Spleen (tissue), 11 donors: ENCODE data around the gene KANSL1. TPM values are rescaled to one million over a fixed set of nuclear protein-coding genes. Genes with fewer than 3 reads are reported as not detected.
A peak's percentile ranks its signal among the peaks of the same experiment; 100 is the strongest.

ENCODE experiments used
- DNase-seq: peaks from one replicate; pipeline ENCODE4 v3.0.0-alpha.2; 2020
- H3K27ac ChIP-seq, 8 donors: fragments of 200-600 bp; sonication (generic) in 7 of 8; 1 replicate in 4 of 8; 2 replicates in 4 of 8; pipeline versions ENCODE4 v1.5.0 to v1.8.0; 2016 to 2021; ENCODE audit warnings: inconsistent platforms in 4 of 8, mild to moderate bottlenecking in 4 of 8, moderate library complexity in 1 of 8
- H3K27me3 ChIP-seq, 7 donors: fragments of 200-600 bp; sonication (generic) in 6 of 7; replicated peaks in 1 of 7; 1 replicate in 4 of 7; 2 replicates in 3 of 7; pipeline versions ENCODE4 v1.5.0 to v1.8.0; 2016 to 2021; ENCODE audit warnings: inconsistent platforms in 3 of 7, mild to moderate bottlenecking in 1 of 7
- H3K36me3 ChIP-seq, 6 donors: fragments of 200-600 bp; sonication (generic) in 5 of 6; 1 replicate in 4 of 6; 2 replicates in 2 of 6; pipeline versions ENCODE4 v1.5.0 to v1.8.0; 2016 to 2021; ENCODE audit warnings: inconsistent platforms in 2 of 6
- H3K4me1 ChIP-seq, 6 donors: fragments of 200-600 bp; sonication (generic) in 5 of 6; 1 replicate in 3 of 6; 2 replicates in 3 of 6; pipeline versions ENCODE4 v1.5.0 to v1.8.0; 2016 to 2021; ENCODE audit warnings: inconsistent platforms in 3 of 6
- H3K4me3 ChIP-seq, 8 donors: fragments of 200-600 bp; sonication (generic) in 7 of 8; 1 replicate in 4 of 8; 2 replicates in 4 of 8; pipeline versions ENCODE4 v1.5.0 to v1.8.0; 2016 to 2021; ENCODE audit warnings: inconsistent platforms in 4 of 8, mild to moderate bottlenecking in 4 of 8, moderate library complexity in 2 of 8
- H3K9me3 ChIP-seq, 8 donors: fragments of 200-600 bp; sonication (generic) in 7 of 8; 1 replicate in 4 of 8; 2 replicates in 4 of 8; pipeline versions ENCODE4 v1.5.0 to v1.8.0; 2016 to 2021; ENCODE audit warnings: inconsistent platforms in 4 of 8
- POLR2A ChIP-seq, 3 donors: fragments of 450-650 bp; IDR thresholded peaks; one replicate each; pipeline ENCODE4 v1.5.1; 2017; ENCODE audit warnings: antibody characterized with exemption in 3 of 3, mild to moderate bottlenecking in 1 of 3
- POLR2AphosphoS5 ChIP-seq, 3 donors: sonication (generic); formaldehyde crosslinking; IDR thresholded peaks; one replicate each; pipeline ENCODE4 v1.5.1; 2017; ENCODE audit warnings: antibody characterized with exemption in 3 of 3
- WGBS, 5 donors: extraction: QIAGEN DNeasy Blood & Tissue Kit in 3 of 5; methylation state at CpG; one replicate each; pipeline versions ENCODE4 v1.1.5 to v1.1.7; 2013 to 2018; 5-methylcytosine and 5-hydroxymethylcytosine counted together
- intact Hi-C: fragments of 100-400 bp; cut with DNase I; formaldehyde crosslinking; loops from one replicate; pipeline ENCODE4 v1.15.0; 2023; ENCODE audit warnings: low total_unique reads
- polyA plus RNA-seq, 3 donors: library from polyadenylated mRNA; stranded (reverse); fragments of 200-250 nt; gene quantifications; one replicate each; pipeline ENCODE4 v1.2.1, GENCODE V29; 2013
- total RNA-seq, 7 donors: library from RNA; depleted of rRNA in 3 of 7; stranded (reverse); fragments of >200 nt in 3 of 7; fragmentation: NEBNext Ultra II Directional in 4 of 7; extraction: Animal tissue kit (Norgen Biotek cat#: 25700) in 4 of 7; gene quantifications; one replicate each; pipeline versions ENCODE4 v1.1.0 to v1.2.1, GENCODE V29; 2016 to 2021
- TF ChIP-seq, protein P1 (sequence below), 11 experiments: fragments of 200-600 bp in 7 of 11; fragments of 450-650 bp in 4 of 11; sonication (generic) in 4 of 11; IDR thresholded peaks in 8 of 11; conservative IDR thresholded peaks in 3 of 11; 1 replicate in 7 of 11; 2 replicates in 4 of 11; pipeline versions ENCODE4 v1.4.0 to v1.8.0; 2016 to 2021; ENCODE audit warnings: antibody characterized with exemption in 11 of 11, inconsistent platforms in 4 of 11, mild to moderate bottlenecking in 1 of 11
- donor health status: healthy with polysubstance abuse.
- donor health status: DM: no; HTN: no; CAD: no; lungs with moderate emphysema.
- donor health status: DM: no; HTN: no; CAD: no.
- donor health status: Bipolar disorder and iron deficiency.
- donor health status: healthy.
- donor health status: DM: no; HTN: no; CAD: no.
- donor health status: DM: yes; HTN: yes; CAD: no.

KANSL1 gene
- total and polyA plus RNA-seq, 10 donors, result 10.9 to 173 (median 116) TPM

DNA sequence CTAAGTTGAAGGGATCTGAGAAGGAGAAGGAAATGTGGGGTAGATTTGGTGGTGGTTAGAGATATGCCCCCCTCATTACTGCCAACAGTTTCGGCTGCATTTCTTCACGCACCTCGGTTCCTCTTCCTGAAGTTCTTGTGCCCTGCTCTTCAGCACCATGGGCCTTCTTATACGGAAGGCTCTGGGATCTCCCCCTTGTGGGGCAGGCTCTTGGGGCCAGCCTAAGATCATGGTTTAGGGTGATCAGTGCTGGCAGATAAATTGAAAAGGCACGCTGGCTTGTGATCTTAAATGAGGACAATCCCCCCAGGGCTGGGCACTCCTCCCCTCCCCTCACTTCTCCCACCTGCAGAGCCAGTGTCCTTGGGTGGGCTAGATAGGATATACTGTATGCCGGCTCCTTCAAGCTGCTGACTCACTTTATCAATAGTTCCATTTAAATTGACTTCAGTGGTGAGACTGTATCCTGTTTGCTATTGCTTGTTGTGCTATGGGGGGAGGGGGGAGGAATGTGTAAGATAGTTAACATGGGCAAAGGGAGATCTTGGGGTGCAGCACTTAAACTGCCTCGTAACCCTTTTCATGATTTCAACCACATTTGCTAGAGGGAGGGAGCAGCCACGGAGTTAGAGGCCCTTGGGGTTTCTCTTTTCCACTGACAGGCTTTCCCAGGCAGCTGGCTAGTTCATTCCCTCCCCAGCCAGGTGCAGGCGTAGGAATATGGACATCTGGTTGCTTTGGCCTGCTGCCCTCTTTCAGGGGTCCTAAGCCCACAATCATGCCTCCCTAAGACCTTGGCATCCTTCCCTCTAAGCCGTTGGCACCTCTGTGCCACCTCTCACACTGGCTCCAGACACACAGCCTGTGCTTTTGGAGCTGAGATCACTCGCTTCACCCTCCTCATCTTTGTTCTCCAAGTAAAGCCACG, 165.9 kb downstream of the KANSL1 start:
- no peak for TF ChIP-seq POLR2A (IDR thresholded peaks at IDR 0.05)
- TF ChIP-seq POLR2AphosphoS5 (IDR thresholded peaks at IDR 0.05), result peak in 1 of 3 donors; percentile 22
- H3K36me3 ChIP-seq, result peaks cover 4 to 90% (median 24%) of the 10 kb centered on the region in 6 donors
- intact Hi-C loops, result no loop called here
- no peaks in the 10 kb centered on the region for H3K27me3 ChIP-seq
- H3K4me3 ChIP-seq, result no peak overlapping the region
- H3K9me3 ChIP-seq, result no peaks in the 10 kb centered on the region
- peaks cover 0 to 54% (median 40%) of the 10 kb centered on the region in 6 donors for H3K4me1 ChIP-seq
- DNase-seq, result peak; percentile 31
- peak overlapping the region in 6 of 8 donors; percentile 23 to 77 (median 66) for H3K27ac ChIP-seq
- WGBS, 5 donors, result 57 to 74% (median 64%) methylated on average over 12 of the region's 12 CpGs

DNA sequence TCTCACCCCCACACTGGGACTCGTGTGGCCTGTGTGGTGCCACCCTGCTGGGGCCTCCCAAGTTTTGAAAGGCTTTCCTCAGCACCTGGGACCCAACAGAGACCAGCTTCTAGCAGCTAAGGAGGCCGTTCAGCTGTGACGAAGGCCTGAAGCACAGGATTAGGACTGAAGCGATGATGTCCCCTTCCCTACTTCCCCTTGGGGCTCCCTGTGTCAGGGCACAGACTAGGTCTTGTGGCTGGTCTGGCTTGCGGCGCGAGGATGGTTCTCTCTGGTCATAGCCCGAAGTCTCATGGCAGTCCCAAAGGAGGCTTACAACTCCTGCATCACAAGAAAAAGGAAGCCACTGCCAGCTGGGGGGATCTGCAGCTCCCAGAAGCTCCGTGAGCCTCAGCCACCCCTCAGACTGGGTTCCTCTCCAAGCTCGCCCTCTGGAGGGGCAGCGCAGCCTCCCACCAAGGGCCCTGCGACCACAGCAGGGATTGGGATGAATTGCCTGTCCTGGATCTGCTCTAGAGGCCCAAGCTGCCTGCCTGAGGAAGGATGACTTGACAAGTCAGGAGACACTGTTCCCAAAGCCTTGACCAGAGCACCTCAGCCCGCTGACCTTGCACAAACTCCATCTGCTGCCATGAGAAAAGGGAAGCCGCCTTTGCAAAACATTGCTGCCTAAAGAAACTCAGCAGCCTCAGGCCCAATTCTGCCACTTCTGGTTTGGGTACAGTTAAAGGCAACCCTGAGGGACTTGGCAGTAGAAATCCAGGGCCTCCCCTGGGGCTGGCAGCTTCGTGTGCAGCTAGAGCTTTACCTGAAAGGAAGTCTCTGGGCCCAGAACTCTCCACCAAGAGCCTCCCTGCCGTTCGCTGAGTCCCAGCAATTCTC, 166.8 kb downstream of the KANSL1 start:
- Histone ChIP-seq H3K27ac (peak overlapping the region in 6 of 8 donors; percentile 23 to 77 (median 66)), H3K36me3 (peaks cover 4 to 82% (median 15%) of the 10 kb centered on the region in 6 donors), H3K4me1 (peaks cover 0 to 56% (median 40%) of the 10 kb centered on the region in 6 donors), H3K4me3 (no peak overlapping the region), H3K9me3 (no peaks in the 10 kb centered on the region), H3K27me3 (no peaks in the 10 kb centered on the region)
- intact Hi-C loops, result no loop called here
- 44 to 69% (median 63%) methylated on average over 13 to 17 of the region's 17 CpGs for WGBS, 5 donors
- TF ChIP-seq, protein P1, sequence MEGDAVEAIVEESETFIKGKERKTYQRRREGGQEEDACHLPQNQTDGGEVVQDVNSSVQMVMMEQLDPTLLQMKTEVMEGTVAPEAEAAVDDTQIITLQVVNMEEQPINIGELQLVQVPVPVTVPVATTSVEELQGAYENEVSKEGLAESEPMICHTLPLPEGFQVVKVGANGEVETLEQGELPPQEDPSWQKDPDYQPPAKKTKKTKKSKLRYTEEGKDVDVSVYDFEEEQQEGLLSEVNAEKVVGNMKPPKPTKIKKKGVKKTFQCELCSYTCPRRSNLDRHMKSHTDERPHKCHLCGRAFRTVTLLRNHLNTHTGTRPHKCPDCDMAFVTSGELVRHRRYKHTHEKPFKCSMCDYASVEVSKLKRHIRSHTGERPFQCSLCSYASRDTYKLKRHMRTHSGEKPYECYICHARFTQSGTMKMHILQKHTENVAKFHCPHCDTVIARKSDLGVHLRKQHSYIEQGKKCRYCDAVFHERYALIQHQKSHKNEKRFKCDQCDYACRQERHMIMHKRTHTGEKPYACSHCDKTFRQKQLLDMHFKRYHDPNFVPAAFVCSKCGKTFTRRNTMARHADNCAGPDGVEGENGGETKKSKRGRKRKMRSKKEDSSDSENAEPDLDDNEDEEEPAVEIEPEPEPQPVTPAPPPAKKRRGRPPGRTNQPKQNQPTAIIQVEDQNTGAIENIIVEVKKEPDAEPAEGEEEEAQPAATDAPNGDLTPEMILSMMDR (IDR thresholded peaks at IDR 0.05 in 8 of 11, conservative IDR thresholded peaks at IDR 0.05 in 3 of 11), result no peak
- no peak for TF ChIP-seq POLR2A (IDR thresholded peaks at IDR 0.05)
- TF ChIP-seq POLR2AphosphoS5 (IDR thresholded peaks at IDR 0.05), result peak in 1 of 3 donors; percentile 60
- DNase-seq, result peak; percentile 77

DNA sequence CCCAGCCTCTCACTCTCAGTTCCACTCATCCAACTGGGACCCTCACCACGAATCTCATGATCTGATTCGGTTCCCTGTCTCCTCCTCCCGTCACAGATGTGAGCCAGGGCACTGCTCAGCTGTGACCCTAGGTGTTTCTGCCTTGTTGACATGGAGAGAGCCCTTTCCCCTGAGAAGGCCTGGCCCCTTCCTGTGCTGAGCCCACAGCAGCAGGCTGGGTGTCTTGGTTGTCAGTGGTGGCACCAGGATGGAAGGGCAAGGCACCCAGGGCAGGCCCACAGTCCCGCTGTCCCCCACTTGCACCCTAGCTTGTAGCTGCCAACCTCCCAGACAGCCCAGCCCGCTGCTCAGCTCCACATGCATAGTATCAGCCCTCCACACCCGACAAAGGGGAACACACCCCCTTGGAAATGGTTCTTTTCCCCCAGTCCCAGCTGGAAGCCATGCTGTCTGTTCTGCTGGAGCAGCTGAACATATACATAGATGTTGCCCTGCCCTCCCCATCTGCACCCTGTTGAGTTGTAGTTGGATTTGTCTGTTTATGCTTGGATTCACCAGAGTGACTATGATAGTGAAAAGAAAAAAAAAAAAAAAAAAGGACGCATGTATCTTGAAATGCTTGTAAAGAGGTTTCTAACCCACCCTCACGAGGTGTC, 167.6 kb downstream of the KANSL1 start:
- DNase-seq, result peak; percentile 72
- Histone ChIP-seq H3K27ac (peak overlapping the region in 6 of 8 donors; percentile 23 to 77 (median 66)), H3K4me3 (no peak overlapping the region), H3K4me1 (peaks cover 0 to 64% (median 42%) of the 10 kb centered on the region in 6 donors), H3K9me3 (no peaks in the 10 kb centered on the region), H3K36me3 (peaks cover 3 to 74% (median 8%) of the 10 kb centered on the region in 6 donors), H3K27me3 (no peaks in the 10 kb centered on the region)
- 78 to 89% (median 81%) methylated on average over 8 of the region's 8 CpGs for WGBS, 5 donors
- intact Hi-C loops, result no loop called here
- TF ChIP-seq, protein P1 (IDR thresholded peaks at IDR 0.05 in 8 of 11, conservative IDR thresholded peaks at IDR 0.05 in 3 of 11), result no peak
- TF ChIP-seq POLR2A (IDR thresholded peaks at IDR 0.05) (no peak), POLR2AphosphoS5 (IDR thresholded peaks at IDR 0.05) (no peak)

DNA sequence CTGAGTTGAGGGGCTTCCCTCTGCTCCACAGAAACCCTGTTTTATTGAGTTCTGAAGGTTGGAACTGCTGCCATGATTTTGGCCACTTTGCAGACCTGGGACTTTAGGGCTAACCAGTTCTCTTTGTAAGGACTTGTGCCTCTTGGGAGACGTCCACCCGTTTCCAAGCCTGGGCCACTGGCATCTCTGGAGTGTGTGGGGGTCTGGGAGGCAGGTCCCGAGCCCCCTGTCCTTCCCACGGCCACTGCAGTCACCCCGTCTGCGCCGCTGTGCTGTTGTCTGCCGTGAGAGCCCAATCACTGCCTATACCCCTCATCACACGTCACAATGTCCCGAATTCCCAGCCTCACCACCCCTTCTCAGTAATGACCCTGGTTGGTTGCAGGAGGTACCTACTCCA, 168.2 kb downstream of the KANSL1 start:
- Histone ChIP-seq H3K27ac (peak overlapping the region in 6 of 8 donors; percentile 23 to 77 (median 66)), H3K36me3 (peaks cover 0 to 68% (median 4%) of the 10 kb centered on the region in 6 donors), H3K4me3 (no peak overlapping the region), H3K27me3 (no peaks in the 10 kb centered on the region), H3K4me1 (peaks cover 0 to 70% (median 45%) of the 10 kb centered on the region in 6 donors), H3K9me3 (no peaks in the 10 kb centered on the region)
- intact Hi-C loops, result no loop called here
- TF ChIP-seq POLR2AphosphoS5 (IDR thresholded peaks at IDR 0.05) (no peak), POLR2A (IDR thresholded peaks at IDR 0.05) (no peak)
- TF ChIP-seq, protein P1 (IDR thresholded peaks at IDR 0.05 in 8 of 11, conservative IDR thresholded peaks at IDR 0.05 in 3 of 11), result no peak
- DNase-seq, result peak; percentile 62
- 87 to 94% (median 89%) methylated on average over 10 of the region's 10 CpGs for WGBS, 5 donors
